T-helper 2 cell (primary cell): ENCODE data around the gene PXK.
"Not testable (repeated sequence)": the region's sequence is repeated elsewhere in the genome, so short reads cannot be mapped to it uniquely, and the experiment has no call there.

Experiments
- DNase-seq, 5 experiments: peaks; one replicate each; pipeline versions ENCODE4 v3.0.0 to v3.0.0-alpha.2; 2012 to 2022
- total RNA-seq, 2 donors: gene quantifications; one replicate each; lab custom pipeline; 2026; lab: John Stamatoyannopoulos, UW

Gene PXK
- total RNA-seq = 28.5 to 37.4 reads per million in 2 donors

DNA sequence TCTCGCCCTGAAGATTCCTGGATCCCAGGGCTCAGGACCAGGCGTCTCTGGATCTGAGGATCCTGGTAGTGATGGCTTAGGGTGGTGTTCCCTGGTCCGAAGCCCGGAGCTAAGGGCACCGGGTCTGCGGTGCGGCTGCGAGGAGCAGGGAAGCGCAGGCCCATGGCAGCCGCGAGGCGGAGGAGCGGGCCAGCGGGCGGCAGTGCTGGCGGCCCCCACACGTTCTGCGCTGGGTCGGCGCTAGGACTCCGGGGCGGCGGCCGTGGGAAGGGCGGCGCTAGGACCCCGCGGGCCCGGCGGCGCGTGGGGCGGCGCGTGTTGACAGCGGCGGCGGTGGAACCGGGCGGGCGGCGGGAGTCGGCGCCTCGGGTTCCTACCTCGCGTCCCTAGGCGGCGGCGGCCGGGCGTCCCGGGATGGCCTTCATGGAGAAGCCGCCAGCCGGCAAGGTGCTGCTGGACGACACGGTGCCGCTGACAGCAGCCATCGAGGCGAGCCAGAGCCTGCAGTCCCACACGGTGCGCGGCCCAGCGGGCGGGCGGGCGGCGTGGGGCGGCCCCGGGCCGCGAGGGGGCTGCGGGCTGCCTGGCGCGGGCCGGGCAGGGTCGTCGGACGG lies at the start of gene PXK:
Gene PXK (plus strand): TSS at position 318 of the 614 bp plus-strand sequence. CDS start 97 bp downstream, at position 415.
- peak; percentile 67 to 90 (median 71) for DNase-seq

DNA sequence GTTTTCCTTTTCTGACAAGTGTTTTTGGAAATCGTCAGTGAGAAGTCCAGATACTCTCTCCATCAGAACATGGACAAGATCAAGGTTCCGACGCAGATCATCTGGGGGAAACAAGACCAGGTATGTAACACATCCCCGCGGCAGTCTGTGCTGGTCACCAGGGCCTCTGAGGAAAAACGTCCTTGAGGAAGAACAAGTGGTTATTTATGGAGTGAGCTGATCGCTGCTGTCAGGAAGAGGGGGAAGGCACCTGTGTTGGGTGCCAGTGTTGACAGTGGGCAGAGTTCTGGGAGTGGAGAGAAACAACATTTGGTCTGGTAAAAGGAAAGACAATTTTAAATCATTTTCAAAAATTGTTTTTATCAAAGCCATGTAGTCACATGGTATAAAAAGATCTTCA lies 47.4 kb upstream of the PXK start:
- DNase-seq = no peak

DNA sequence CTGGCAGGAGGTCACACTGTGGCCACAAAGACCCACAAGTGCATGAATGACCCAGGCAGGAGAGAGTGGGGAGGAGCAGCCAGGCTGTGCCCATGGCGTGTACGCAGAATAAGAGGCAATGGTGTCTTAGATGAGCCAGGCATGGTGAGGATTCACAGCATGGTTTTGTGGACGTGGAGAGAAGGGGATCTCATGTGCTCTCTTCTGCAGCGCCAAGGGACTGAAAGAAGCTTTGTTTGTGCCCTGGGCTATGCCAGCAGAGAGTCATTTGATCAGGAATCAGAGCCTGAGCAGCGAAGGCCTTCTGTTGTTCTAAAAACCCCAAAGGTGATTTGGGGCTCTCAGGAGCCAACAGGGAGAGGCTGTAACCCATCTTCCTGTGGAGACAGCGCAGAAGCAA lies 45.3 kb upstream of the PXK start:
- no peak for DNase-seq

DNA sequence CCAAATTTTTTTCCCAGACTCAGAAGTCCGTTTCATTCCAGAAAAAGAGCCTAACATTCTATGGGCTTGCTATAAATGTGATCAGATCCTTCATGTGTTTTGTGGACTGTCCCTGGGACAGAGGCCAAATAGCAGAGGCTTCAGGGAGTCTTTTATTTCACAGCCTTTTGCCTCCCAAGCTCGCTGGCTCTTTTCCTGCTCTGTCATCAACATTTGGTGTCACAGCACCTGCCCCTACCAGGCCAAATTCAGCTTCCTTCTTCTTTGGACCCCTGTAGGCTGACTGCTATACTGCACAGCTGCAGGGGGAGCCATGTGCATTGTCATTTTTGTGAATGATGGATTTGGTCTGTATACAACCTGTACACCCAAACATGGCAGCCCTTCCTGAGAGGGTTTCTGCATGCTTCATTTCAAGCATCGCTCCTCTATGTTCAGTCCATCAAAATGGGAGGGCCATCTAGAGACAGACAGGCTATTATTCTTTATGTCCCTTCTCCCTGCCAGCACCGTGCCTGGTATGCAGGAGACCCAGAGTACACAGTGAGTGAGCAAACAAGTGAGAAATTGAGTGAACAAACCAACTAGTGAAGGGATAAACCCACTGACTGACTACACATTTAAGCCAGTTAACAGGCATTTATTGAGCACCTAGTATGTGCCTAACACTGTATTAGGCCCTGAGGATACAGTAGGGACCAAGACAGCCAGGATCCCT lies 44.5 kb upstream of the PXK start:
- peak in 1 of 5 experiments; percentile 20 for DNase-seq

DNA sequence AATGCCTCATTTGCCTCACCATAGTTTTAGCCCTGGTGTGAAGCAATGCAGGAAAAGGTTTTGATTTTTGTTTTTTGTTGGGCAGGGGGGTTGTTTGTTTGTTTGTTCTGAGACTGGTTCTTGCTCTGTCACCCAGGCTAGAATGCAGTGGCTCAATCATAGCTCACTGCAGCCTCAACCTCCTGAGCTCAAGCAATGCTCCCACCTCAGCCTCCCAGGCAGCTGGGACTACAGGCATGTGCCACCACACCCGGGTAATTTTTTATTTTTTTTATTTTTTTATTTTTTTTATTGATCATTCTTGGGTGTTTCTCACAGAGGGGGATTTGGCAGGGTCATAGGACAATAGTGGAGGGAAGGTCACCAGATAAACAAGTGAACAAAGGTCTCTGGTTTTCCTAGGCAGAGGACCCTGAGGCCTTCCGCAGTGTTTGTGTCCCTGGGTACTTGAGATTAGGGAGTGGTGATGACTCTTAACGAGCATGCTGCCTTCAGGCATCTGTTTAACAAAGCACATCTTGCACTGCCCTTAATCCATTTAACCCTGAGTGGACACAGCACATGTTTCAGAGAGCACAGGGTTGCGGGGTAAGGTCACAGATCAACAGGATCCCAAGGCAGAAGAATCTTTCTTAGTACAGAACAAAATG lies 43.6 kb upstream of the PXK start:
- not testable (repeated sequence) for DNase-seq

DNA sequence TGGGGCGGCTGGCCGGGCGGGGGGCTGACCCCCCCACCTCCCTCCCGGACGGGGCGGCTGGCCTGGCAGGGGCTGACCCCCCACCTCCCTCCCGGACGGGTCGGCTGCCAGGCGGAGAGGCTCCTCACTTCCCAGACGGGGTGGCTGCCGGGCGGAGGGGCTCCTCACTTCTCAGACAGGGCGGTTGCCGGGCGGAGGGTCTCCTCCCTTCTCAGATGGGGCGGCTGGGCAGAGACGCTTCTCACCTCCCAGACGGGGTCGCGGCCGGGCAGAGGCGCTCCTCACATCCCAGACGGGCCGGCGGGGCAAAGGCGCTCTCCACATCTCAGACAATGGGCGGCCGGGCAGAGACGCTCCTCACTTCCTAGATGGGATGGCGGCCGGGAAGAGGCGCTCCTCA lies 42.2 kb upstream of the PXK start:
- not testable (repeated sequence) for DNase-seq

DNA sequence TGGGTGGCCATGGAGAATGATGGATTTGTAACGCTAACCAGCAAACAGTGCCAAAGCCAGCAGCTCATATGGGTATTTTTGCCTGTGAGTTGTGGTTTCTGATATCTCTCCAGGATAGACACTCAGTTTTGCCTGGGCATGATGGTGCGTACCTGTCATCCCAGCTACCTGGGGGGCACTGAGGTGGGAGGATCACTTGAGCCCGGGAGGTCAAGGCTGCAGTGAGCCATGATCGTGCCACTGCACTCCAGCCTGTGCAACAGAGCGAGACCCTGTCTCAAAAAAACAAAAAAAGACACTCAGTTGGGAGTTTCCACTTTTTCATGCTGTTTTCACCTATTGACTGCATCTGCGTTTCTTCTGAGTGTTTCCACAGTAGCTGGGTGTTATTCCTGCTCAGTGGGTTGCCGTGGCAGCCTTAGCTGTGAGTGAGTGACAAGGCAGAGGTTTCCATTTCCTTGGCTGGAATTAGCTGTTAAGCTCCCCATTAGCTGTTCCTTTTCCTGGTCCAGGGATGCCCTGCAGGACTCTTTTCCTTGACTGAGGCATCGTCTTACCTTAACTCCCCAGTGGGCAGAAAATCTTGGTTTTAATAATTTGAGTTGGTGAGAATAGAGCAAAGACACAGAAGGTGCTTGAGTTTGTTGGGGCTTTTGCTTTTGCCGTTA lies 40.9 kb upstream of the PXK start:
- no peak for DNase-seq

DNA sequence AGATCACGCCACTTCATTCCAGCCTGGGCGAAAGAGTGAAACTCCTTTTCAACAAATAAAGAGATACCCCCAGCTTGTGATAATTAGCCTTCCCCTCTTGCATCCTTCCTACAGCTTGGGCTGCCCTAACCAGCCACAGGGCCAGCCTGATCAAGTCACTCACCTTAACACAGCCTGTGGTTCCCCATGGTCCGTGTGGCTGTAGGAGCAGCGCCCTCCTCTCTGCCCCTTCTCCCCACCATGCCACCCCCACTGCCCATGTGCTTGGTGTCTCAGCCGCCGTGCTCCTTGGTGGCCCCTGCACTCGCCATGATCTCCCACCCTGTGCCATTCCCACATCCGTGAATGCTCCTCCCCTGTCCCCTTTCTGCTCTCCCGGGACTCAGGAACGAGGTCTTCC lies 39.8 kb upstream of the PXK start:
- DNase-seq = no peak

DNA sequence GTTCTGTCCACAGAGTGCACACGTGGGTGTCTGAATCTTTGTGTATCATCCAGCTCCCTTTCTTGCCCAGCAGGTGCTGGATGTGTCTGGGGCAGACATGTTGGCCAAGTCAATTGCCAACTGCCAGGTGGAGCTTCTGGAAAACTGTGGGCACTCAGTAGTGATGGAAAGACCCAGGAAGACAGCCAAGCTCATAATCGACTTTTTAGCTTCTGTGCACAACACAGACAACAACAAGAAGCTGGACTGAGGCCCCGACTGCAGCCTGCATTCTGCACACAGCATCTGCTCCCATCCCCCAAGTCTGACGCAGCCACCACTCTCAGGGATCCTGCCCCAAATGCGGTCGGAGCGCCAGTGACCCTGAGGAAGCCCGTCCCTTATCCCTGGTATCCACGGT lies 39.2 kb upstream of the PXK start:
- no peak for DNase-seq

DNA sequence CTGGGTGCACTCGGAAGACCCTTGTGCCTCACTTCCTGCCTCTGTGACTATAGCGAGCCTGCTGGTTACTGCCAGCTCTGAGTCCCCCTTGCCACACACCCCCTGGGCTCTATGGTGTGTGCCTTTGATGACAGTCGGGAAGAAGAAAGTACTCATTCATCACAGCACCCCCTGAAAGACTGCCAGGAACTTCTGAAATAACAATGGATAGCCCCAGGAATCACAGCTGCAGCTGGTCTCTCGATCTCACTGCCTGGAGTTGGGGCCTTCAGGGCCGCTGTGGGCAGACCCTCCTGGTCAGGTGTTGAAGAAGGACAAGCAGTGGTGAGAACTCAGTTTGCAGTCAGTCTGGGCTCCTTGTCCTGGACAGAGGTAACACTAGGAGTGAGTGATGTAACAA lies 36.4 kb upstream of the PXK start:
- no peak for DNase-seq

DNA sequence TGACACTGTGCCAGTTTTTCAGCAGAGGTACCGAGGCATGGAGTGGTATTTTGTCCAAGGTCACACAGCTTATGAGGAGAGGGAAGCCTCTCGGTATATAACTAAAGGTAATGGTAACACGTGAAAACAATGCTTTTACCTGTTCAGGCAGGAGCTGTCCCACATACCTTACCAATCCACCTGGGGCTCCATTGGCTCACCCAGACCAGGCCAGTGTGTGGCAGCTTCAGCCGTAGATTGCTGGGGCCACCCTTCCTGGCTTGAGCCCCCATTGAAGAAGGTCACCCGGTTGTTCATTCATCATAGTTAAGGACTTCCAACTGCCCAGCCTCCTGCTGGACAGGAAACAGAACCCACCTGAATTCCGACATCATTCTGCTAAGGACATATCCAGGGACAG lies 35.8 kb upstream of the PXK start:
- DNase-seq = no peak

DNA sequence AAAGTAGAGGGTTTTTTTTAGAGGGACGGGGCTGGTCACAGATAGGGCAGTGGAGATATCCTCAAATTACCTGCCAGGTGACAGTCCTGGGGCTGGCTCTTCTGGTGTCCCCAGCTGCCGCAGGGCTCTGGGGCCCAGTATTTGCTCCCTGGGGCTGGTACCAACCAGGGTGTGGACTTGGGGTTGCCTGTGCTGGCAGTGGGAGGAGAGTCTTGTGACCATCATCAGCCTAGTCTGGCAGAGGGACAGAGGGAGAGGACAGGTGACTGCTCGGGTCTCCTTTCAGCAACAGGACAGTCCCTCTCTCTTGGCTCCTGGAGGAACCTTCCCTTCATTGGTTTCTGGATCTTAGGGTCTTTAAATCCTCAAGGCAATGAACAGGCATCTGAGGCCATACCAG lies 34.5 kb upstream of the PXK start:
- DNase-seq = no peak

DNA sequence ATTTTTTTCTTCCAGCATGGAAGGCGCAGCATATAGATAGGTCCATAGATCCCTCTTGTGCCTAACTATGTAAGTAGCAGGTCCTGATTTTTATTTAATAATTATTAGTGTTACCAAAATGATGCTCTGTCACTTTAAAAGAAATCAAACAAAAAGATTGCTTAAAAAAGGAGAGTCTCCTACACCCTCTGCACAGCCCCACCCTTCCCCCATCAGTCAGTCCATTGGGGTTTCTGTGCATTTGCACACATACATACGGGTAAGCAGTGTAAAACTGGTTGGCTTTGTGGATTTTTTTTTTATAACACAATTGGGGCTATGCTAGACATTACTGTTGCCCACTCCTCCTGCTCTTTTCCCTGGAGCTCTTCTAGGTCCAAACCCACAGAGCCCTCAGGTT lies 33.6 kb upstream of the PXK start:
- DNase-seq = no peak

DNA sequence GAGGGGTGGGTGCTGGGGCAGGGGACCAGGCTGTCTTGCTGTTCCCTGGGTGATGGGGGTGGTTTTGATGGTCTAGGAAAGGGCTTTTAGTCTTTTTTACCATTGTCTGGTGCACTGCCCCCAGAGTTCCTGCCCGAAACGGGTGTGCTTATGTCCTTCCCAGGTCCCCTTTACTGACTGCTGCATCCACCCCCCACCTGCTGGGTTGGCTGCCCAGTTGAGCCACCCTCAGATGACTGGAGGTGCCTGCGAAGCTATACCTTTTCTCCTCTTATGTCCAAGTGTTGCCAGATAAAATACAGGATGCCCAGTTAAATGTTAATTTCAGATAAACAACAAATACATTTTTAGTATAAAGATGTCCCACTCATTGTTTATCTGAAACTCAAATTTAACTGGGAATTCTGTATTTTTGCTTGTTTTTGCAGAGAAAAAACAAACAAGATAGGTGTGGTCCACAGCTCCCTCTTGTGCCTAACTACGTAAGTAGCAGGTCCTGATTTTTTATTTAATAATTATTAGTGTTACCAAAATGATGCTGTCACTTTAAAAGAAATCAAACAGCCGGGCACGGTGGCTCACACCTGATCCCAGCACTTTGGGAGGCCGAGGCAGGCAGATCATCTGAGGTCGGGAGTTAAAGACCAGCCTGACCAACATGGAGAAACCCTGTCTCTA lies 32.7 kb upstream of the PXK start:
- DNase-seq = no peak

DNA sequence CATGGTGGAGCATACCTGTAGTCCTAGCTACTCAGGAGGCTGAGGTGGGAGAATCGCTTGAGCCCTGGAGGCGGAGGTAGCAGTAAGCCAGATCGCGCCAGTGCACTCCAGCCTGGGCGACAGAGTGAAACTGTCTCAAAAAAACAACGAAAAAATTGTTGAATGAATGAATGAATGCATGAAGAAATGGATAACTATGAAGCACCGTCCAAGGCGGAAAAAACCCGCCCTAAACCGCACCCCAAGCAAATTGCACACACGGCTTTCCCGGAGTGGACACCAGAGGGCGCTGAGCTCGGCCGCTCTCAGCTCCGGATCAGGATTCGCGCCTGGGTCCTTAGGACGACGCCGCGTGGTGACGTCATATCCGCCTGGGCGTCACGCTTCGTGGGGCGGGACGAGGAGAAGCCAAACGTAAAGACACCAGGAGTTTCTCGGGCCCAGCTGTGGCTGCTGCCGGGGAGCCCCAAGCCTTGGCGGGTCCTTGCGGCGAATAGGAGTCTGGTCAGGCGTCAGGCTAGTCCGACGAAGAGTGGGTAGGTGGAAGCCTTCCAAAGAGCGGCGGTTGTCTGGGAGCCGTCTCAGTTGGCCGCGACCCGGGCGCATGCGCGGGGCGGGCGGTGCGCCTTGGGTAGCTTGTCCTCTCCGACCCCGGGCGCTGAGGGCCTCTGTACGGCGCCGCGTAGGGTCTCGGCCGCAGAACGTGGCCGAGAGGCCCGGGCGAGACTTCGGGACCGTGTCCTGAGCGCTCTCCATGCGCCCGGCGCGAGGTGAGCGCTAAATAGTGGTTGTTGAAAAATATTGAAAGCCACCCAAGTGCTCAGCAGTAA lies 26.6 kb upstream of the PXK start, which contains the start of the genes HTD2 and RPP14:
Gene HTD2 (plus strand): TSS at position 639 of the 830 bp plus-strand sequence. CDS start 11,094 bp downstream, outside the sequence.
Gene RPP14 (plus strand): TSS at position 364 of the 830 bp plus-strand sequence. CDS start 4,085 bp downstream, outside the sequence.
- DNase-seq = peak; percentile 95 to 99 (median 97)

DNA sequence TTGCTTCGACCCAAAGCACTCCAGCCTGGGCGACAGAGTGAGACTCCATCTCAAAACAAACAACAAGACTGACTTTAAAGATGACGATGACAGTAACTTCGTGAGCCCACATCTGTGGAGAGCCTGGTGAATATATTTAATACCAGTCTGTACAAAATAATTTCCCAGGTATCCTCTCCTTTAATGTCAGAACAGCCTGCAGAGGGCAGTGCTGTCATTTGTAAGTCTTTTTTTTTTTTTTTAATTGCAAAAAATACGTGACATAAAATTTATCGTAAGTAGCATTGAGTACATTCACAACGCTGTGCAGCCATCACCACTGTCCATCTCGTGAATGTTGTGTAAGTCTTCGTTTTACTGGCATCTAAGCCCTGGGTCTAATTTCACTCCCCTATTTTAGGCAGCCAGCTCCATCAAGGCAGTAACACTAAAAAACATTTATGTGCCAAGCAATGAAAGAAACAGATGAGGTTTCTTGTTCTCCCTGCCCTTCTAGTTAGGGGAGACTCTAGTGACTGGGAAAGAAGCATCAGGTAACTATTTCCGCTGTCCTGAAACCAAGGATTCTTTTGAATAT lies 25.0 kb upstream of the PXK start:
- DNase-seq = peak in 4 of 5 experiments; percentile 7 to 81 (median 32)

DNA sequence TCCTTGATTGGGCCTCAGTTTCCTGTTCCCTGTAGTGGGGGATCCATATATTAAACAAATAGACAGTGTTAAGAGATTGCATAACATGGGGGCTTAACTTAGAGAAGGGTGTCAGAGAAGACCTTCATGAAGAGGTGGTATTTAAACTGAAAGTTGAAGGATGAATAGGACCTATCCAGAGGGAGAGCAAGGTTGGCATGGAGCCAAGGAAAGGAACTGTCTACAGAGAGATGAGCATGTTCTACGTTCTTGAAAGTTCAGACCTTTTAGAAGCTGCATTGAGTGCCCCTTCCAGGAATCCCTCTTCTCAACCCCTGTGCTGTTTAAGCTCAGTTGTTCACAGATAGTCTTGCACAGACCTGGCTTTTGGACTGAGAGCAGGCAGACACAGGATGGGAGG lies 24.0 kb upstream of the PXK start:
- no peak for DNase-seq

DNA sequence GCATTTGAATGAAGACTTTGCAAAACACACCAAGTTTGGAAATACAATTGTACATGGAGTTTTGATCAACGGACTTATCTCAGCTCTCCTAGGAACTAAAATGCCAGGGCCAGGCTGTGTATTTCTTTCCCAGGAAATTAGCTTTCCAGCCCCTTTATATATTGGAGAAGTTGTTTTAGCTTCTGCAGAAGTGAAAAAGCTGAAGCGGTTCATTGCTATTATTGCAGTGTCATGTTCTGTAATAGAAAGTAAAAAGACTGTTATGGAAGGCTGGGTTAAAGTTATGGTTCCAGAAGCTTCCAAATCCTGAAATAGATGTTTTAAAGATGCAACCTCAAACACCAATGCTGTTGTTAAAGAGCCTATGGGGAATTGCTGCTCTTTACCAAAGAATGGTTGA lies 14.9 kb upstream of the PXK start:
- DNase-seq = no peak

DNA sequence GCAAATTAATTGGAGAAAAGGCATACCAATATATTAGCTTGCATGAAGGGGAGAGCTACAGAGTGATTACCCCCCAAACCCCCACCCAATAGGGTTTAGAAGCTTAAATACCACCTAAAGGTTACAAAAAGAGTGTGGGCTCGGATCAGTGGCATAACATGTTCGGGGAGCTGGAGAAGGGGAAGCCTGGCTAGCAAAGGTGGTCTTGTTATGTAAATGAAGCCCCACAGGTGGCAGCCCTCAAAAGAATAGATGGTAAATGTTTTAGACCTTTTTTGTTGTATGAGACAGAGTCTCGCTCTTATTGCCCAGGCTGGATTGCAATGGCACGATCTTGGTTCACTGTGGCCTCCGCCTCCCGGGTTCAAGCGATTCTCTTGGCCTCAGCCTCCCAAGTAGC lies 10.9 kb upstream of the PXK start:
- DNase-seq = no peak

DNA sequence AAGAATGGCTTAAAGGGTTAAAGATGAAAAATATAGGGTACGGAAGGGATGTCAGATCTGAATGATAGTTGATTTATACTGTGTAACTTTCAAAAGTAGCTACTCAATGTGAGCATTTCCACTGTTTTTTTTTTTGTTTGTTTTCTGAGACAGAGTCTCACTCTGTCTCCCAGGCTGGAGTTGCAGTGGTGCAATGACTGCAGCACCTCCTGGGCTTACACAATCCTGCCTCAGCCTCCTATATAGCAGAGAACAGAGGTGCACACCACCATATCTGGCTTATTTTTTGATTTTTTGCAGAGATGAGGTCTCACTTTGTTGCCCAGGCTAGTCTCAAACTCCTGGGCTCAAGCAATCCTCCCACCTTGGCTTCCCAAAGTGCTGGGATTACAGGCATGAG lies 9.9 kb upstream of the PXK start:
- DNase-seq = no peak
